Measurements from ENCODE around the gene HP1BP3.
A peak's percentile ranks its signal among the peaks of the same experiment; 100 is the strongest.

HP1BP3 gene

DNA sequence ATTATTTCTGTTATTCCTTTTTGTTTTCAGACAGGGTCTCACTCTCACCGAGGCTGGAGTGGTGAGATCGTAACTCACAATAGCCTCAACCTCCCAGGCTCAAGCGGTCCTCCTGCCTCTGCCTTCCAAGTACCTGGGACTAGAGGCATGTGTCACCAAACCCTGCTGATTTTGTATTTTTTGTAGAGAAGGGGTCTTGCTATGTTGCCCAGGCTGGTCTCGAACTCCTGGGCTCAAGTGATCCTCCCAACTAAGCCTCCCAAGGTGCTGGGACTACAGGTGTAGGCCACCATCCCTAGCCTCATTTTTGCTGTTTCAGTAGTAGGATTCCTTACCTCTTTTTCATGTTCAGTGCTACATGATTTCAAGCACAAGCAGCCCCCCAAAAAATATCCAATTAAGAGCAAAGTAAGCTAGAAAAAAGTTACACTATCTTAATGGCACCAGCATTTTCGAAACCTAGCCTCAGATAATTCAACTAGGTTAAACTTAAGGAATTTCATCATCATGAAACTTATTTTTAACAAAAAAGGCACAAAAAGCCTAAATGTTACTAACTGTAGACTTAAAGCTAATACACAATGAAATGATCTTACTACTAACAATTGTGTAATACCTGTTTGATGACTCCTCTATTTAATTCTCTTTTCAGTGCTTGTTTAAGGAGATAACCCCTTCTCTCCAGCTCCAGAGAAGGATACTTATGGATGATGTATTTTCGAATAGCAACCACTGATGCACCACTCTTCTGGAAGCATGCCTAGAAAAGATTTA, 16.6 kb downstream of the HP1BP3 start:
- DNase-seq: no peak

DNA sequence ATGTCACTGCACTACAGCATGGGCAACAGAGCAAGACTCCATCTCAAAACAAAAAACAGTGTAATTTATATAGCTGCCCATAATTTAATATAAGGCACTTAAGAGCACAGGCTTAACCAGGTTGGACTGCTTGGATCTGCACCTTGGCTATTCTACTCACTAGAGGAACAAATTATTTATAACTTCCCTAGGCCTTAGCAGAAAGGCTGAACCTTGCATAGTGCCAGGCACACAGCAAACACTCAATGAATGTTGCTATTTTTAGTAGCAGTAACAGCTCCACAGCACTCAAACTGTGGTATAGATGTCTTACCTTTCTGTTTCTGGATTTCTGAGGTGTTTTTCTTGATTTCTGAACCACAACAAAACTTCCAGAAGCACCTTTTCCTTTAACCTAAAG, 19.8 kb downstream of the HP1BP3 start:
- no peak for DNase-seq

DNA sequence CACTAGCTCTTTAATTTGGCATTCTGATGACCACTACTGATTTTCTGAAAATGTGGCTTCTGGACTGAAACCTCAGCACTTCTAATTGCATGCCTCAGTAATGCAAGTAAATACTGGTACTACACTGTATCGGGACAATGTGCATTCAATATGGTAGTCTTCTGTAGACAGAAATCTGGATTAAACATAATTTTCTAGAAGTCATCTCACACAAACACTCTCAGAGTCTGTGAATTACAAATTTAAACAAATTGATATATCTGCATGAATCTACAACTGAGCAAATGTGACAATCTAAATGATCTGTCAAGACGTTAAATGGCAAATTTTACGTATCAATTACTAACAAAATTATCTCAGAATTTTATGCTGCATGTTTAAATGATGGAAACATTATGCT, 23.7 kb downstream of the HP1BP3 start:
- DNase-seq: no peak

DNA sequence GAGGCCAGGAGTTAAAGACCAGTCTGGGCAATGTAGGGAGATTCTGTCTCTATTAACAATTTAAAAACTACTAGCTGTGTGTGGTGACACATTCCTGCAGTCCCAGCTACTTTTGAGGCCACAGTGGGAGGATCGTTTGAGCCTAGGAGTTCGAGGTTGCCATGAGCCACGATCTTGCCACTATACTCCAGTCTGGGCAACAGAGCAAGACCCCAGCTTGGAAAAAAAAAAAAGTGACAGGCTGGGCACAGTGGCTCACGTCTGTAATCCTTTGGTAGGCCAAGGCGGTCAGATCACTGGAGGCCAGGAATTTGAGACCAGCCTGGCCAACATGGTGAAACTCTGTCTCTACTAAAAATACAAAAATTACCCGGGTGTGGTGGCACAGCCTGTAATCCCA, 26.8 kb downstream of the HP1BP3 start:
- no peak for DNase-seq

DNA sequence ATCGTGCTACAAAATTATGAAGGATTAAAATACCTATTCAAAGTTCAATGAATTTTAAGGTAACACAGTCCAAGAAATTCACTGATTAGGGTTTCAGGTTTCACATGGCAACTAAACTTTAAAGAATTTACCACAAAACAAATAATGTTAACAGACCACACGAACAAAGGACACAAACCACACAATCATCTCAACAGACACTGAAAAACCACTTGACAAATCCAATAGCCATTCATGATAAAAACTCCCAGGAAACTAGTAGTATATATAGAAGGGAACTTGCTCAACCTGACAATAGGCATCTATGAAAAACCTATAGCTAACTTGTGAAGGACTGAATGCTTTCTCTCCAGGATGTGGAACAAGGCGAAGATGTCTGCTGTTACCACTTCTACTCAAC, 33.5 kb downstream of the HP1BP3 start:
- DNase-seq: no peak

DNA sequence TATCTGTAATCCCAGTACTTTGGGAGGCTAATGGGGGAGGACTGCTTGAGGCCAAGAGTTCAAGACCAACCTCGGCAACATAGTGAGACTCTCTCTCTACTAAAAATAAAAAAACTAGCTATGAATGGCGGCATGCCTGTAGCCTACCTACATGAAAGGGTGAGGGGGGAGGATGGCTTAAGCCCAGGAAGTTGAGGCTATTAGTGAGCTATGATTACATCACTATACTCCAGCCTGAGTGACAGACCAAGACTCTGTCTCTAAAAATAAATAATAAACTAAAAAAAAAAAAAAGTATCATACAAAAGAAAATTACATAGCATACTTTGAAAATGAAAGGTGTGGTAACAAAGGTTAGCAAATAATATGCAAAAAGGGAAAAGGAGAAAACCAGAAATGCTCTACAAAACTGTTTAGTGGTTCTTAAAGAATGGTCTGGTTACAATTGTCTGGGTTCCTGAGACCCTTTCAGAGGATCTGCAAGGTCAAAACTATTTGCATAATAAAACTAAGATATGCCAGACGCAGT, 35.6 kb downstream of the HP1BP3 start:
- no peak for DNase-seq

DNA sequence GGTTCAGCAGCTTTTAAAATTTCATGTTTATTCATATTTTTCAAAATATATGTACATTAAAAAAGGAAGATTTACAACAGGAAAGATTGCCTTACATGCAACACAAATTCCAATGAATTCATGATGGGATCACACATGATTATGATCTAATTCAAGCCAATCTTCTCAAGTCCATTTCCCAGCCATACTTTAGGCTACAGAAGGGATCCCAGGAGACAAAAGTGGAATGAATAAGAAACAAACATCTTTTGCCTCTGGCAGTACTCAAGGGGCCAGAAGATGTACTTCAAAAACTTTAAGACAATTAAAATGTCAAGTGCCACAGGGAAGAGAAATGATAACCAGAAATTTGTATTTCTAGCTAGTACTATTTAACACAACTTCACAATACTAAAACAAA, 44.4 kb downstream of the HP1BP3 start:
- DNase-seq: no peak

DNA sequence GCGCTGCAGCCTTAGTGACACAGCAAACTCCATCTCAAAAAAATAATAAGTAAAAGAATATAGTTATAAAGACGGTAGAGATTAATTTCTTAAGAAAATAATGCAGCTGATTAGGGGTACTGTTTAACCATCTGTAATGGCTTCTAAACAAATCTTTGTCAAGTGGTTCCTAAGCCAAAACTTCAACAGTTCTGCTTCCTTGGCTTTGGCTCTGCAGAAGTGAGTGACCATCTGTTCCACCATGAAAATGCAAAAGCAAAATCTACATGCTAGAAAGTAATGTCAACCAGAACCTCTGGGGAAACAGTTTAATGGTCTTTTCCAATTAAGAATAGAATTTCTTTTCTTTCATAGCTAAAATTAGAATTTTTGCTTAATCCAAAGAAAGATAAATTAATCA, 46.3 kb downstream of the HP1BP3 start:
- DNase-seq: no peak

DNA sequence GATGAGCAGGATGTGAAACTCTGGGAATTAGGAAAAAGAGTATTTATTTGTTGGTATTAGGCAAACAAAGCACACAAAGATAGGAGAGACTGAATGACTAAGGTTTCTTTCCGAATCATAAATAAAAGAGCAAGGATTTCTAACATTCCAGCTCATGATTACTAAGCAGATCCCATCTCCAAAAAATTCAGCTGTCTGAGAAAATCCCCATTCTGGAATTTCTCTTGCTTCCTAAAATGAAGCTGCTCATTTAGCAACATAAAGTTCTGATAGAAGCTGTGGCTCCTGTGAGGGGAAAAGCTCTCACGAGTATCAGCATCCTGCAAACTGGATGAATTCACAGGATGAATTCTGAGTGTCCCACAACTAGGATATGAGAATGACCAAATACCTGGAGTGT, 47.9 kb downstream of the HP1BP3 start:
- no peak for DNase-seq

DNA sequence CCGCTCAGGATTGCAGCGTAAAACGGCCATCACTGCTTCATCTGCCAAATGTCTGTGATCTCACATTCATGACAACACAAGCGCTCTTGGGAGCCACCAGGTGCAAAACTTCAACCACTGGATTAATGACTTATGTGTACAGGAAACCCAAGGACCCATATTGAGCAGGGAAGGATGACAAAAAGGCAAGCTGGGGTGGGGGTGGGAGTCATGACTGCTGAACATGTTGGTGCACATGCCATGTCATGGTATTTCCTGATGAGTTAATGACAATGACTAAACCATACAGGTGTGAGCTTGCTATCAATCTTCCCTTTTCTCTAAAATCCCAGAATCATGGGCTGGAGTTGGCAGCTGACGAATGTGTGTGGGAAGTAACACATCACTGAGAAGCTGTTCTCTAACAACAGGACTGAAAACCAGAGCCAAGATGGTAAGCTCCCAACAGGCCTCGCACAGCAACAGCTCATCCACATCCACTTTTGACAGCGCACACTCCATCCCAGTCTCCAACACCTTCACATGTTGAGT, 51.5 kb downstream of the HP1BP3 start:
- no peak for DNase-seq

DNA sequence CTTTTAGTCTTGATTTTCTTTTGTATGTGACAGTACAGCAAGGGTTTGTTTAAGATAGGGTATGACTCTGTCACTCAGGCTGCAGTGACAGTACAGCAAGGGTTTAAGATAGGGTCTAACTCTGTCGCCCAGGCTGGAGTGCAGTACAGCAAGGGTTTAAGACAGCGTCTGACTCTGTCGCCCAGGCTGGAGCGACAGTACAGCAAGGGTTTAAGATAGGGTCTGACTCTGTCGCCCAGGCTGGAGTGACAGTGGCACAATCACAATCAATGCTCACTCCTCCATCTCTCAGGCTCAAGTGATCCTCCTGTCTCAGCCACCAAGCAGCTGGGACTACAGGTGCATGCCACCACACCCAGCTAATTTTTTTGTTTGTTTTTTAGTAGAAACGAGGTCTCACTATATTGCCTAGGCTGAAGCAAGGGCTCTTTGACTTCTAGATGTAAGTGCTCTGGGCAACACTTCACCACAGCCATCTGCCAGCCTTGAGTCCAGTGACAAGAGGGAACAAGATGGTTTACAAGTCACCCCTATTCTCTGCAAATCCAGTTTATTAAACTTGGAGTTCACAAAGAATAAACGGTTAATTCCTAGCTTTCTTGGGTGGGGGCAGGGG, 53.6 kb downstream of the HP1BP3 start:
- no peak for DNase-seq

DNA sequence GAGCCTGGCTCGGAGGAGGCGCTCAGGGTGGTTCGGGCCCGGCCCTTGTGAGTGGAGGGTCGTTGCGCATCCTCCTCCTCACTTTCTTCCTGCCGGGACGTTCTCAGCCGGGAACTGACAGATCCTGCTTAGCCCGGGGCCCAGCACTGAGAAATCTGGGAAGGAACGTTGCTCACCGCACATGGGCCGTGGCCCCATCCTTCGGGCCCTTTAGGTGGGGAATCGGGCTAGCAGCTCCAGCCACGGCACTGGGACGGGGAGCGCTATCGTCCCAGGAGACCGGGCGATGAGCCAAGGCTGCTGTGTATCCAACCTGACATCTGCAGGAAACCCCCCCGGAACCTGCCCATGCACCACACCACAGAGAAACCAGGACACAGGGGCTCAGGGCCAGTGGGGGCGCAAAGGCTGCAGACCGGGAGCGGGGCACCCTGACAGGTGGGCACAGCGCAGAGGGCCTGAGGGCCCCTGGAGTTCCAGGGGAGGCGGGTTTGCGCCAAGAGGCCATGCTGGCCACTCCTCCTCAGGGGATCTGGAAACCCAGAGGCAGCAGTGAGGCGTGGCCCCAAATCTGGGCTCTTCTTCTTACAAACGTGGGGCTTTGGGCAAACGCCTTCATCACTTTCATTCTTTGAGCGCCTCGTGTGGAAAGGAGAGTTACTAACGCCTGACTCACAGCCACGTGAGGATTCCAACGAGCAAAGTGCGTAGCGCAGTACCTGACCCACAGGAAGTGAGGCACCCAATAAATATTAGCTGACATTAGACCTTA, 54.3 kb downstream of the HP1BP3 start, which contains the start of gene SH2D5:
Gene SH2D5, minus strand, starts transcription at position 116 of the 772 bp plus-strand sequence. CDS start 4,659 bp downstream, outside the sequence.
- peak; percentile 57 for DNase-seq

DNA sequence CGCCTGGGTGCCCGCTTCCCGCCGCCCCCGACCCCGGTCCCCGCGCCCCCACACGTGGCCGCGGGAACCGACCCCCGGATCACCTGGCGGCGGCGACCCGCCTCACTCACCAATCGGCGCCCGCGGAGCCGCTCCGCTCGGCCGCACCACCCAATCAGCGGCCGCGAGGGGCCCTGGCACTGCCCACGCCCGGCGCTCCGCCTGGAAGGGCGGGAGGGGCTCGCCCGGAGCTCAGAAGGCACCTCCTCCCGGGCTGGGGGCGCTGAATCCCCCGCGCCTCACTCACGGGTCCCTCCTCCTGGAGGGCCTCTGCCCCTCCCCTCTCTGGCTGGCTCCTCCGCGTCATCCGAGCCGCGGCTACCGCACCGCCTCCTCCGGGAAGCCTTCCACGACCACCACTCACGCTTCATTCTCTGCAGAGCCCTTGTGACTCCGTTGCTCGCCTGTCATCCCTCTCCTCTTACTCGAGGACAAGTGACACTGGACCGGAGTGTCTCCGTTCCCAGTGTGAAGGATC, 55.0 kb downstream of the HP1BP3 start:
- peak; percentile 44 for DNase-seq

DNA sequence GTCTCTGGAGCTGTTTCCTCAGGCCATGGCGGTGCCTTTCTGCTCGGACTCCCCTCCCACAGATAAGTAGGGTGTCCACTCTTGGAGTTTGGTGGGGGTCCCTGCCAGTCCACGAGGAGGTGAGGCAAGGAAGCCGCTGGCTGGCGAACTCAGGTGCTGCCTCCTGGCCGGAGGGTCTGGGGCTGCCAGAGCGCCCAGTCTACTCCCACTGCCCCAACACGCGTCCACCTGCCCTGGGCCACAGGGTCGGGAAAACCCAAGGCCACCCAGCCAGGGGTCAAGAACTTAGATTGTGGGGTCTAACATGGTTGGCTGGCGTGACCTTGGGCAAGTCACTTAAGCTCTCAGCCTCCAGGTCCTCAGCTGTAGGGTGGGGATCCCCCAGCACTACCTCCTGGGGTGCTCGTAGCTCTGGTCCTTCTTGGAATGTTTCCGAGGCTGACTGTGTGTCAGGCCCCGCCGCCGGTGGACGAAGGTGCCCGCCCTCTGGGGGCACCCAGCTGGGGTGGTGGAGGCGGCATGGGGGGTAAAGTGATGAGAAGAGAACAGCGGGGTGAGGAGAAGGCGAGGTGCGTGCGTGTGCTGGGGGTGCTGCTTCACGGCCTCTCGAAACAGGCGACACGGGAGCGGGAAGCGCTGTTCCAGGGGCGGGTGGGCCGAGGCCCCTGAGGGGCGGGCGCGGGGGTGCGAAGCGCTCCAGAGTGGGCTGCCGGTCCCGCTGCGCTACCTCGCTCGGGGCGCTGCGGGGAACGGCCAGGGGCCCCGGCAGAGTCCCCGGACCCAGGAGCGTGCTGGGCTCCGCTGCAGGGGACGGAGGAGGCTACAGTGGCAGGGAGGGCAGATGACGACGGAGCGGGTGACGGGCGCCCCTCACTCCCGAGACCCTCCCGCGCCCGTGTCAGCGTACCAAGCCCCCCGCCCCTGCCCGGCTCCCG, 55.8 kb downstream of the HP1BP3 start:
- no peak for DNase-seq

DNA sequence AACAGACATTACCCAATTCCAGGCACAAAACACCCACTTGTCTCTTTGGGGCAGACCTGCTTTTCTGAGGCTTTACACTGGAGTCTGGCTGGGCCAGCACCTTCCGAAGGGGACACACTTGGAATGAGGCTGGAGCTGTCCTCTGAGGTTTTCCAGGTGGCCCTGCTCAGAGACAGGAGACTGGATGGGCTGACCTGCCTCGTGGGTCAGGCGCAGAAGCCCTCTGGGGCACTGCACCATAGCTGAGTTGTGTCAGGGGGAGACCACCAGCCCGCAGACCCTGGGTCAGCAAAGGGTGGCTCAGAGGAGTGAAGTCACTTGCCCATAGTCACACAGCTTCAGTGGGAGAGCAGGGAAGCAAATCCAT, 56.4 kb downstream of the HP1BP3 start:
- DNase-seq: no peak

DNA sequence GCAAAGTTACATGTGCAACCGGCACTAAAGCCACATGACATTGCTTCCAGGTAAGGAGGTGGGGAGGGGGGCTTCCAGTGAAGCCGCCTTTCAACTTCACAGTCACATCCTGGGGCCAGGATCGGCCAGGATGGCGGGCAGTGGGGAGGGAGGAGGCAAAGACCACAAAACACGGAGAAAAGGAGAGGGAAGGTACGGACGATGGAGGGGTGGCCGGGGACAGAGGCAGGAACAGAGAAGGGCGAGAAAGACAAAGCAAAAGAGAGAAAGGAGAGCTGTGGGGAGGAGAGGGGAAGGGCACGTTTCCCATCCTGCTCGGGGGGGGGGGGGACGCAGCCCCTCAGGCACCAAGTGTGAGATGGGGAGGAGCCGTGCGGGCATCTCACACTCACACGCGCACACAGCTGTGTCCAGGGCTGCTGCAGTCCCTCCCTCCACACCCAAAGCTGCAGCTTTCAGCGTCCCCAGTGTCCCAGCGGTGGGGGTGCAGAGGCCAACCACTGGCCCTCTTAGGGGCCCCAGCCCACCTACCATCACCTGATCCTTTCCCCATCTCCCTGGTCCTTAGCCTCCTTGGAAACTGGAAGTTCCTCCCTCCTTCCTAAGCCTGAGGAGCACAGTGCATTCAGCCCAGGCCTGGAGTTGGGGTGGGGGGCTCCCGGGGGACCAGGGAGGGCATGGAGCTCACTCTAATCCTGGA, 57.0 kb downstream of the HP1BP3 start:
- no peak for DNase-seq

DNA sequence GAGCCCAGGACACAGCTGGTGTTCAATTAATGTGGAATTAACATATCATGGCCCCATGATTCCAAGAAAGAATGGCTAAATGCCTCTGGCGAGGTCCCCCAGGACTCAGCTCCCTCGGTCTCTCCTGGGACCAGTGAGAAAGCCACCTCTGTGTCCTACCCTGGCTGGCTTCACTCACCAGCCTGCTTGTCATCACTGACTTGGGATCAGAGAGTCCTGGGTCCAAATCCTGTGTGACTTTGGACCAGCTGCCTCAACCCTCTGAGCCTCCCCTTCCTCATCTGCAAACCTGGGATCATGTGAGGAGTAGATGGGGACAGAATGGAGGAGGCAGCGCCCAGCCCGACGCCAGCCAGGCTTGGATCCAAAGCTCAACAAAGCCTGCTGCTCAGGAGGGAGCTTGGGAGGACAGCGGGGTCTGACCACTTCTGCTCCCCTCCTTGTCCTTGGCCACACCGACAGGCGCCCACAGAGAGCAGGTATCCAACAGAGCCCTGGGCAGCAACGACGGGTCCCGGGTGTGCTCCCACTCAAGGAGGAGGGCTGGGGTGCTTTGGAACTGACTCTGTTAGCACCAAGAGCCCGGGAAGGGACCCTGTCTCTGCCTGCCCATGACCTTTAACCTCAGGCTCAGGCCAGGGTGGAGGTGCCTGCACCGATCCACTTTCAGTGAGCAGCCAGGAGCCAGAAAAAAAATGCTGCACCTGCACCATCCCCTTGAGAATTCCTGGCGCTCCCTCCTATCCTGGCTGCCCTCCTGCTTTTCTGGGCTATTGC, 57.8 kb downstream of the HP1BP3 start:
- no peak for DNase-seq

DNA sequence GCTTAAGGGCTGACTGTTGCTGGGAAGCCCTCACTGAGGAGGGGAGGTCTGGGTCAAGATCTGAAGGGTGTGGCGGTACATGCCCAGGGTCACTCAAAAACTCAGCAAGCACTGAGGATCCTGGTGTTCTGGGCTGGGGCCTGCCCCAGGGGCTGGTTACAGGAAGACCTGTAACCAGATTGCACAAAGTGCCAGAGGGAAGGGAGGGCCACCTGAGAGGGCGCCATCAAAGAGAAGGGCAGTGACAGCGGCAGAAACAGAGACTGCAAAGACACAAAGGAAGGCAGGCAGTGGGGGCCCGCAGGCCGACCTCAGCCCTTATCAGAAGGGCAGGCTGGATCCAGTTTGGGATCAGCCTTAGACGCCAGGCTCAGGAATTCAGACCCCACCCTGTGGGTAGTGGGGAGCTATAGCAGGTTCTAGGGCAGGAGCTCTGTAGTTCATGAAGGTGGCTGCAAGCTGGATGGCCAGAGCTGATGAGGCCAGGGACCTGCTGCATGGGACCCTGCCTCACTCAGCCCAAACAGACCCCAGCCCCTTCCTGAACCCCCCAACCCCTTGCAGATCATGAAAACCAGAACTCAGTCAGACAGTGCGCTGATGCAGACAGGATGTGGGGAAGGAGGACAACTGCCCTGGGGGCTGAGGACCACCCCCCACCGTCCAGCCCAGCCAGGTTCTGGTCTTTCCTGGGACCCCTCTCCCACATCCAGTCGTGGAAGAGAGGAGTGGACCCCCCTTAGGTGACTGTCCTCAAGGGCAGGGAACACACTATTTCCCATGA, 58.5 kb downstream of the HP1BP3 start:
- DNase-seq: no peak

DNA sequence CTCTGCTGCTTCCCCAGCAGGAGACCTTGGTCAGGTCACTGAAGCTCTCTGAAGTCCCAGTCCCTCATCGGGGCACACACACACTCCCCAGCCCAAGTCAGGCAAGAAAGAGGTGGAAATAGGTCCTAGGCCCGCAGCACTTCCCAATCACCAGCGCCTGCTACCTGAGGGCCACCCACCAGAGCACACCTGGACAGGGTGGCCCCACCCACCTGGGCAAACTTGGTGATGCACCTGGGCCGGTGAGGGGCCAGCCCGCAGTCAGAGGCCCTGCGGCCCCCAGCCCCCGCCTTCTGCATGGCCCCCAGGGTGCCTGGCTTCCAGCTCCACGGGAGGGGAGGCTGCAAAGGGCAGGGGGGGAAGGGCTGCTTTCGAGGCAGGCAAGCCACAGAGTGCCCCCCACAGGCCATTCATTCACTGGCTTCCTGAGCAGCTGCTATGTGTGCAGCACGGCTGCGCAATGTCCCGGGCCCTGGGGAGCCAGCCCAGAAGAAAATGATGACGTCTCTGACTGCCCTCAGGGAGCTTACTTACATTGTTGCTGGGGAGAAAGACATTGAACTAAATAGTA, 59.3 kb downstream of the HP1BP3 start:
- DNase-seq: no peak

Data from effector CD4-positive, alpha-beta T cell (primary cell).